IMR-90 (cell line): ENCODE results near the gene PEX5L. TPM values are rescaled to one million over a fixed set of nuclear protein-coding genes. Genes with fewer than 3 reads are reported as not detected.

ENCODE experiments used
- ATAC-seq: fragments of 200-7000 bp; cut with Tn5 transposase; 2 replicates; pipeline ENCODE4 v1.9.1; 2020; ENCODE audit warnings: low read depth, mild to moderate bottlenecking, moderate library complexity
- BruUV-seq: library from RNA; stranded (reverse); fragments of 400-500 nt; replicated peaks from 2 replicates; lab custom pipeline; 2021; lab: Mats Ljungman, UMichigan
- CTCF ChIA-PET: fragments of 300-600 bp; formaldehyde crosslinking; extraction: SDS; loops from one replicate; lab custom pipeline; 2021; ENCODE audit warnings: antibody characterized with exemption; lab: Yijun Ruan, JAX
- POLR2A ChIA-PET: fragments of 300-600 bp; sonication (Branson Sonifier 250); formaldehyde crosslinking; loops from one replicate; lab custom pipeline; 2022; ENCODE audit warnings: antibody characterized with exemption; ENCODE audit not compliant: unreplicated experiment; lab: Charles Lee
- DNase-seq: peaks from one replicate; pipeline ENCODE4 v3.0.0; 2013
- H2AFZ ChIP-seq: replicated peaks from 2 replicates; pipeline ENCODE3; 2013; ENCODE audit warnings: low read length, mild to moderate bottlenecking; ENCODE audit not compliant: poor library complexity
- H2AK5ac ChIP-seq: 2 replicates; pipeline ENCODE4 v1.6.1; 2013; ENCODE audit warnings: low read depth, low read length, inconsistent platforms
- H2AK9ac ChIP-seq: replicated peaks from 2 replicates; pipeline ENCODE3; 2013; ENCODE audit warnings: mild to moderate bottlenecking, low read depth, low read length, moderate library complexity; ENCODE audit not compliant: poor library complexity
- H2BK120ac ChIP-seq: 2 replicates; pipeline ENCODE4 v1.6.1; 2013; ENCODE audit warnings: low read depth, low read length, inconsistent platforms
- H2BK15ac ChIP-seq: 3 replicates; pipeline ENCODE4 v1.6.1; 2013; ENCODE audit warnings: low read depth, low read length, inconsistent platforms
- H2BK20ac ChIP-seq: 2 replicates; pipeline ENCODE4 v1.6.1; 2013; ENCODE audit warnings: low read depth, mild to moderate bottlenecking, inconsistent platforms, low read length, moderate library complexity
- H2BK5ac ChIP-seq: 2 replicates; pipeline ENCODE4 v1.6.1; 2013; ENCODE audit warnings: mild to moderate bottlenecking, low read depth, low read length, inconsistent platforms; ENCODE audit not compliant: poor library complexity, severe bottlenecking
- H3K14ac ChIP-seq: replicated peaks from 2 replicates; pipeline ENCODE4 v1.6.1; 2013; ENCODE audit warnings: low read depth, low read length, inconsistent platforms
- H3K18ac ChIP-seq: 2 replicates; pipeline ENCODE4 v1.6.1; 2013; ENCODE audit warnings: low read depth, low read length, control low read depth
- H3K23ac ChIP-seq: 2 replicates; pipeline ENCODE4 v1.6.1; 2013; ENCODE audit warnings: low read depth, low read length, inconsistent platforms
- H3K27ac ChIP-seq: 2 replicates; pipeline ENCODE4 v1.5.1; 2013; ENCODE audit warnings: mild to moderate bottlenecking, control low read depth, low read length; ENCODE audit not compliant: insufficient read depth
- H3K27me3 ChIP-seq: 2 replicates; pipeline ENCODE4 v1.6.1; 2013; ENCODE audit warnings: low read length; ENCODE audit not compliant: control insufficient read depth, insufficient read depth
- H3K36me3 ChIP-seq: 2 replicates; pipeline ENCODE4 v1.6.1; 2013; ENCODE audit warnings: low read length, mixed read lengths; ENCODE audit not compliant: control insufficient read depth, insufficient read depth
- H3K4ac ChIP-seq: 2 replicates; pipeline ENCODE4 v1.6.1; 2013; ENCODE audit warnings: low read depth, low read length, inconsistent platforms
- H3K4me1 ChIP-seq: 2 replicates; pipeline ENCODE4 v1.6.1; 2013; ENCODE audit warnings: low read length, mixed read lengths; ENCODE audit not compliant: control insufficient read depth, insufficient read depth
- H3K4me2 ChIP-seq: 2 replicates; pipeline ENCODE4 v1.6.1; 2013; ENCODE audit warnings: low read depth, mild to moderate bottlenecking, control low read depth, low read length, moderate library complexity
- H3K4me3 ChIP-seq: 2 replicates; pipeline ENCODE4 v1.5.1; 2013; ENCODE audit warnings: low read depth, mild to moderate bottlenecking, control low read depth, low read length, moderate library complexity; ENCODE audit not compliant: insufficient read depth
- H3K56ac ChIP-seq: 2 replicates; pipeline ENCODE4 v1.6.1; 2013; ENCODE audit warnings: low read length, inconsistent platforms; ENCODE audit not compliant: insufficient read depth; ENCODE audit errors: extremely low read depth
- H3K79me1 ChIP-seq, 2 experiments: 2 replicates each; pipeline ENCODE4 v1.6.1; 2013; ENCODE audit warnings: low read length in 2 of 2, inconsistent platforms in 1 of 2, low read depth in 1 of 2
- H3K9ac ChIP-seq: 2 replicates; pipeline ENCODE4 v1.6.1; 2013; ENCODE audit warnings: low read depth, low read length, control low read depth
- H3K9me1 ChIP-seq: 2 replicates; pipeline ENCODE4 v1.6.1; 2013; ENCODE audit warnings: low read length, inconsistent platforms; ENCODE audit not compliant: insufficient read depth
- H3K9me3 ChIP-seq: 2 replicates; pipeline ENCODE4 v1.6.1; 2013; ENCODE audit warnings: low read length; ENCODE audit not compliant: control insufficient read depth, insufficient read depth
- H4K20me1 ChIP-seq: 2 replicates; pipeline ENCODE4 v1.6.1; 2013; ENCODE audit warnings: low read length, inconsistent platforms; ENCODE audit not compliant: insufficient read depth
- H4K5ac ChIP-seq: 2 replicates; pipeline ENCODE4 v1.6.1; 2013; ENCODE audit warnings: mild to moderate bottlenecking, low read depth, low read length, control low read depth
- H4K8ac ChIP-seq, 2 experiments: 2 replicates each; pipeline ENCODE4 v1.6.1; 2013; ENCODE audit warnings: low read depth in 2 of 2, low read length in 2 of 2, control low read depth in 1 of 2, inconsistent platforms in 1 of 2
- H4K91ac ChIP-seq: 2 replicates; pipeline ENCODE4 v1.6.1; 2013; ENCODE audit warnings: low read depth, low read length, inconsistent platforms; ENCODE audit not compliant: insufficient read depth
- CTCF ChIP-seq: conservative IDR thresholded peaks from 2 replicates; pipeline ENCODE4 v1.5.1; 2012; ENCODE audit warnings: mild to moderate bottlenecking, low read depth, low read length, improper control_type of control experiment
- RFX5 ChIP-seq: IDR thresholded peaks from 2 replicates; pipeline ENCODE4 v1.8.0; 2012; ENCODE audit warnings: low read depth, mild to moderate bottlenecking, low read length, moderate library complexity
- WGBS, 2 experiments: methylation state at CpG; one replicate each; pipeline versions ENCODE4 v1.1.5 to v1.1.7; 2013; ENCODE audit warnings: missing lambda C conversion rate in 2 of 2; ENCODE audit not compliant: insufficient read length in 1 of 2; ENCODE audit errors: extremely low coverage in 2 of 2; 5-methylcytosine and 5-hydroxymethylcytosine counted together
- dilution Hi-C: fragments of 300-500 bp; cut with HindIII; formaldehyde crosslinking; loops from one replicate; pipeline ENCODE4 v1.14.3; 2018; ENCODE audit warnings: low sequenced_read_pairs; ENCODE audit not compliant: unreplicated experiment
- in situ Hi-C: fragments of 300-500 bp; cut with MboI; formaldehyde crosslinking; loops from 3 replicates; pipeline ENCODE4 v1.14.3; 2019; ENCODE audit warnings: low sequenced_read_pairs, inconsistent platforms, mixed read lengths
- intact Hi-C: fragments of 100-400 bp; cut with micrococcal nuclease; formaldehyde crosslinking; loops from 2 replicates; pipeline ENCODE4 v1.10.0; 2022
- polyA plus RNA-seq, 3 experiments: library from polyadenylated mRNA; depleted of rRNA; stranded (reverse); fragments of >200 nt; gene quantifications; 2 replicates each; pipeline ENCODE4 v1.2.3, GENCODE V29; 2012; ENCODE audit warnings: low replicate concordance in 1 of 3
- total RNA-seq: library from RNA; depleted of rRNA; stranded (reverse); fragments of >200 nt; gene quantifications from 2 replicates; pipeline ENCODE4 v1.2.3, GENCODE V29; 2012

The PEX5L gene
- total and polyA plus RNA-seq, 2 of the 4 experiments (the other 2 are of a cell fraction) = not detected

DNA sequence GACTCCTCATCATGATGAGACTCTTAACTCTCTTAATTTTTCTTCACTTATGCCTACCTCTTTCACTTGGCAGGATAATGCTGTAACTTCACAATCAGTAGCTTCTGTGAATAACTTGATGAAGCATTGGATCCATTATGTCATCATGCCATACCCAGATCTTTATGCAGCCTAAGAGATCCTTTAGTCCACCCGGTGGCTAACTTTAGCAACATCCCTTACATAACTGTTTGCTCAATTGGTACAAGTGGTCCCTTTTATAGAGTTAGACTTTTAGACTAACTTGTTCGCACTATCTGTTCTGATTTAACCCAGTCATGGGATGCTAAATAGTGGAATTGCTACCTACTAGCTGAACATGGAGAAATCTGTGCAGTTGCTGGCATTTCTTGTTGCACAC is 199.4 kb downstream of the PEX5L start:
- Histone ChIP-seq H3K14ac (no peak overlapping the region), H4K20me1 (no peaks in the 10 kb centered on the region), H3K4me3 (no peak overlapping the region), H3K79me1 (no peaks in the 10 kb centered on the region), H4K5ac (no peak overlapping the region), H3K27ac (no peak overlapping the region), H3K36me3 (no peaks in the 10 kb centered on the region), H3K23ac (no peak overlapping the region), H2AK5ac (no peak overlapping the region), H3K4me2 (no peak overlapping the region), H4K8ac (no peak overlapping the region), H3K9me3 (no peaks in the 10 kb centered on the region), H2BK20ac (no peak overlapping the region), H3K18ac (no peak overlapping the region), H2AFZ (no peak overlapping the region), H2BK120ac (no peak overlapping the region), H2AK9ac (no peak overlapping the region), H3K56ac (no peak overlapping the region), H4K91ac (no peak overlapping the region), H3K27me3 (no peaks in the 10 kb centered on the region), H2BK5ac (no peak overlapping the region), H3K4me1 (0 out of 2 replicates have a peak, but pooled peaks cover 2% of the 10 kb centered on the region), H3K9ac (no peak overlapping the region), H3K4ac (no peak overlapping the region), H3K9me1 (no peaks in the 10 kb centered on the region), H2BK15ac (no peak overlapping the region)
- no TSS peak for BruUV-seq
- dilution Hi-C loops = no loop called here
- ATAC-seq (no peak), DNase-seq (peak; percentile 24)
- POLR2A ChIA-PET = no interaction called here
- intact Hi-C loops = no loop called here
- in situ Hi-C loops = no loop called here
- WGBS, 2 experiments = no CpG with 5 or more reads among the region's 2 CpGs
- no peak for TF ChIP-seq RFX5
- 0 out of 2 replicates have a peak, but pooled peaks have one; percentile 6 for TF ChIP-seq CTCF
- CTCF ChIA-PET = no interaction called here
